NT2/D1 (cell line): ENCODE measurements around the gene BICRA.
"Not testable (repeated sequence)": the region's sequence is repeated elsewhere in the genome, so short reads cannot be mapped to it uniquely, and the experiment has no call there.

Source experiments
- DNase-seq: peaks from one replicate; pipeline ENCODE4 v3.0.0-alpha.2; 2011; ENCODE audit warnings: low read depth, low spot score
- H3K27me3 ChIP-seq: 2 replicates; pipeline ENCODE4 v1.6.0; 2011; ENCODE audit warnings: mild to moderate bottlenecking; ENCODE audit not compliant: insufficient read length, insufficient read depth
- H3K36me3 ChIP-seq: 2 replicates; pipeline ENCODE4 v1.6.1; 2011; ENCODE audit warnings: mild to moderate bottlenecking, low read length, mixed read lengths; ENCODE audit not compliant: insufficient read depth, insufficient read length
- H3K4me1 ChIP-seq: 2 replicates; pipeline ENCODE4 v1.5.1; 2011; ENCODE audit not compliant: insufficient read depth, insufficient read length
- H3K4me3 ChIP-seq: 2 replicates; pipeline ENCODE4 v1.5.1; 2011; ENCODE audit warnings: low read depth; ENCODE audit not compliant: insufficient read length
- H3K9ac ChIP-seq: 2 replicates; pipeline ENCODE4 v1.6.0; 2011; ENCODE audit warnings: low read depth; ENCODE audit not compliant: insufficient read length
- H3K9me3 ChIP-seq: 2 replicates; pipeline ENCODE4 v1.5.1; 2011; ENCODE audit warnings: mild to moderate bottlenecking, low read length; ENCODE audit not compliant: insufficient read depth
- SUZ12 ChIP-seq: IDR thresholded peaks from 2 replicates; pipeline ENCODE4 v1.6.1; 2011; ENCODE audit not compliant: insufficient read length, insufficient read depth; ENCODE audit errors: extremely low read depth
- YY1 ChIP-seq: IDR thresholded peaks from 2 replicates; pipeline ENCODE4 v1.6.1; 2011; ENCODE audit not compliant: insufficient read length, insufficient read depth
- ZNF274 ChIP-seq: IDR thresholded peaks from 2 replicates; pipeline ENCODE4 v1.6.1; 2011; ENCODE audit warnings: mild to moderate bottlenecking, low read depth, low read length

Gene BICRA

GRCh38 chr19:47595944-47596343 lies 13.0 kb upstream of the BICRA start:
- TF ChIP-seq YY1, result no peak
- no peak for TF ChIP-seq ZNF274
- TF ChIP-seq SUZ12, result no peak
- Histone ChIP-seq H3K27me3 (no peaks in the 10 kb centered on the region), H3K9ac (no peak overlapping the region), H3K4me1 (no peaks in the 10 kb centered on the region), H3K9me3 (no peaks in the 10 kb centered on the region), H3K36me3 (no peaks in the 10 kb centered on the region), H3K4me3 (no peak overlapping the region)
- DNase-seq, result no peak

DNA sequence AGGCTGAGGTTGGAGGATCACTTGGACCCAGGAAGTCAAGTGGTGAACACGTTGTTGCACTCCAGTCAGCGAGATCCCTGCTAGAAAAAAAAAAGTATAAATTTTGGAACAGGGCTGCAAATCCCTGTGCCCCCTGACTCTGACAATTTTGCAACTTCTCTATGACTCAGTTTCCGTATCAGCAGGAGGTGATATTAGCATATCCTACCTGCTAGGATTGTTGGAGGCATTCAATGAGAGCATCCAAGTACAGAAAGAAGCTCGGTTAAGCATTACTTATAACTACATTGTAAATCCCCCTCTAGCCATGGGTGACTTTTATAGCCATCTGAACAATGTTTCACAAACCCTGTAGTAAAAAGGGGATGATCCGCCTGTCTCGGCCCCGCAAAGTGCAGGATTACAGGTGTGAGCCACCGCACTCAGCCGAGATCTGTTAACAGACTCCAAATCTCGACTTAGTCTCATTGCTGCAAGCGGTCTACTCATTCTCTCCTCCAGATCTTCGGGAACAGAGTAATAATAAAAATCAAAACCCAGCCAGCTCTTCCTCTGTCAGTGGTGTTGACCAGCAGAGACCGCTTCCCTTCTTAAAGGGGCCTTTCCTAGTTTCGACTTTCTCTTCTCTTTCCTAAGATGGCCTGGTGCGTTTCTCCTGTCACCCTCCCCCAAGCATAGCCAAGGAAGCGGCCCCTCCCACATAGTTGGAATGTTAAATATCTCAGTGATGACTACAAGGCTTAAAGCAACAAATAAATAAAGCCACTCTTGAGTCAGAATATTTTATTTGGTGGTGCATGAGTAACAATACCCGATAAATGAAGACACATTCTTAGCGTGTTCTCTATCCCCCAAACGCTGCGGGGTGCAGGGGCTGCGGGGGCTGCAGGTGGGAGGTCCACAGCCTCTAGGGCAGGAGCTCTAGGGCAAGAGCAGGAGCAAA lies 10.3 kb upstream of the BICRA start:
- H3K27me3 ChIP-seq, result no peaks in the 10 kb centered on the region
- DNase-seq, result peak; percentile 65
- peak overlapping the region; percentile 29 for H3K4me3 ChIP-seq
- no peaks in the 10 kb centered on the region for H3K36me3 ChIP-seq
- no peaks in the 10 kb centered on the region for H3K9me3 ChIP-seq
- TF ChIP-seq YY1, result no peak
- TF ChIP-seq SUZ12, result no peak
- no peak for TF ChIP-seq ZNF274
- no peaks in the 10 kb centered on the region for H3K4me1 ChIP-seq
- peak overlapping the region; percentile 71 for H3K9ac ChIP-seq

DNA sequence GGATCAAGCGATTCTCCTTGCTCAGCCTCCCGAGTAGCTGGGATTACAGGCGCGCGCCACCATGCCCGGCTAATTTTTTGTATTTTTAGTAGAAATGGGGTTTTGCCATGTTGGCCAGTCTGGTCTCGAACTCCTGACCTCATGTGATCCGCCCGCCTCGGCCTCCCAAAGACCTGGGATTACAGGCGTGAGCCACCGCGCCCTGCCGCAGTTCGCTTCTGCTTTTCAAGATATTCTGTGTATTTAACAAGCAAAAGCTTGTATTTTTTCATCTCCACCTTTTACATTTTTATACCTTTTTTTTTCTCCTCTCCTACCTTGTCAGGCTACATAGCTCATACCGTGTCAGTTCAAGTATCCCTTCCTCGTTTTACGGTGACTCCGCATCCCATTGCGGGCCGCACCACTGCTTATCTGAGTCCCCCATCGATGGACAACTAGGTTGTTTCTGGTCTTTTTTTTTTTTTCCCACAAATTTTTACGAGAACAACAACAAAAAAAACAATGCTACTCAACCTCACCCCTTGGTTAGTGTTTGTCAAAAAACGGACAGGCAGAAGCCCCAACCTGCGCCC lies 9.2 kb upstream of the BICRA start:
- H3K9me3 ChIP-seq, H3K4me1 ChIP-seq, H3K36me3 ChIP-seq, DNase-seq, H3K27me3 ChIP-seq: not testable (repeated sequence)
- peak overlapping the region; percentile 3 for H3K4me3 ChIP-seq
- H3K9ac ChIP-seq, result peak overlapping the region; percentile 17

- Histone ChIP-seq H3K27me3 (no peaks in the 10 kb centered on the region), H3K9ac (peak overlapping the region; percentile 88), H3K4me3 (peak overlapping the region; percentile 54), H3K36me3 (no peaks in the 10 kb centered on the region), H3K9me3 (no peaks in the 10 kb centered on the region), H3K4me1 (no peaks in the 10 kb centered on the region)
- TF ChIP-seq YY1 (no peak), ZNF274 (no peak)
- DNase-seq, result peak; percentile 94
These were observed 8.4 kb upstream of the BICRA start for GRCh38 chr19:47600246-47601179.

DNA sequence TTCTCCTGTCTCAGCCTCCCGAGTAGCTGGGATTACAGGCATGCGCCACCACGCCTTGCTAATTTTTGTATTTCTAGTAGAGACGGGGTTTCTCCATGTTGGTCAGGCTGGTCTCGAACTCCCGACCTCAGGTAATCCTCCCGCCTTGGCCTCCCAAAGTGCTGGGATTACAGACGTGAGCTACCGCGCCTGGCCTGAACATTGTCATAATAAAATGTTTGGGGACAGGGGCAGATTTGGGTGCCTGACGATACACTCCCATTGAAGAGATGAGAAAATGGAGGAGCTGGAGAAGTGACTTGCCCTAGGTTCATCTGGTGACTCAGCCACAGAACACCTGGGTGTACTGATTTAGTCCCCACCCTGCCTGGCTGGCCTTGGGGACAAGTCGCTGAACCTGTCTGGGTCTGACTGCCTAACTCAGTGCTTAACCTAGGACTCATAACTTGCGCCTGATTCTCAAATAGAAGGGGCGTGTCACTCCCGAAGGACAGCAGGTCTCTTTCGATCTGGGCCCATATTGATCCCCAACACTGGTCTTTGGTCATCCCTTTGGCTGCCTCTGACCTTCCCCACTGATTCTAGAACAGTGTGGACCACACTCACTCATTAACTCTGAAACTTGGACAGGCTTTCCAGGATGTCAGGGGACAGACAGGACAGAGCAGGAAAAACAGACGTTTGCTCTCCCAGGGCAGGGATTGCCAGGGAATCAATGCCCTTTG lies 7.6 kb upstream of the BICRA start:
- no peaks in the 10 kb centered on the region for H3K36me3 ChIP-seq
- no peaks in the 10 kb centered on the region for H3K4me1 ChIP-seq
- no peaks in the 10 kb centered on the region for H3K9me3 ChIP-seq
- H3K4me3 ChIP-seq, result peak overlapping the region; percentile 54
- H3K27me3 ChIP-seq, result no peaks in the 10 kb centered on the region
- peak overlapping the region; percentile 88 for H3K9ac ChIP-seq
- TF ChIP-seq ZNF274, result no peak
- TF ChIP-seq YY1, result no peak
- TF ChIP-seq SUZ12, result no peak
- DNase-seq, result no peak

DNA sequence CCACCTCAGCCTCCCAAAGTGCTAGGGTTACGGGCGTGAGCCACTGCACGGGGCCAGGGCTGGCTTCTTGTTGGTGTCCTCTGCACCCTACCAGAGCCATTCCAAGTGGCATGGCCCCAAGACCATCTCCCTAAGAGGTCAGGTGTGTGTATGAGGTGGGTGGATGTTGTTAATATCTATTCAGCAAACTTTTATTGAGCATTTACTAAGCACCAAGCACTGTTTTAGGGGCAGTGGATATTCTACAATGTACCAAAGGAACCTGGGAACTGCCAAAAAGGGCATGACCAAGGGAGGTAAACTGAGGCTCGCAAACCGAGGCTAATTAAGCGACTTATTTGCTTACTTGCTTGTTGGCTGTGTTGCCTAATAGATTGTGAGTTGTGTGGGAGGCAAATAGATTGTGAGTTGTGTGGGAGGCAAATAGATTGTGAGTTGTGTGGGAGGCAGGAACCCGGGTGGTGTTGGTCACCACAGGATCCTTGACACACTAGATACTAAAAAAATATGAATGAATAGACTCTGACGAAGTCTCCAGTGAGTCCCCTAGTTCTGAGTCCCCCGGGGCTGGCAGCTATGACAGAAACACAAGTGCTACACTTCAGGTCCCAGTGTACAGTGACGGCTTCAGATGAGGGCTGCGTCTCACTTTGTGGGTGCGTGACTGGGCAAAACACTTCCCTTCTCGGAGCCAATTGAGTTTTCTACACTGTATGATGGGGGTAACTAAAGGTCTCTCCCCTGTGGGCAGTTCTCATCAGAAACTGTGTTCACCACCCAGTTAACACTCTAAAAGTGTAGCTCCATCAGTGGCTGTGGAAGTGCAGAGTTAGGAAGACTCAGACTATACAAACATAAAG lies 5.0 kb upstream of the BICRA start:
- H3K4me1 ChIP-seq, result no peaks in the 10 kb centered on the region
- H3K36me3 ChIP-seq, result peaks cover 6% of the 10 kb centered on the region
- no peak overlapping the region for H3K4me3 ChIP-seq
- H3K9ac ChIP-seq, result no peak overlapping the region
- DNase-seq, result no peak
- H3K9me3 ChIP-seq, result no peaks in the 10 kb centered on the region
- TF ChIP-seq YY1, result no peak
- no peak for TF ChIP-seq SUZ12
- TF ChIP-seq ZNF274, result no peak
- no peaks in the 10 kb centered on the region for H3K27me3 ChIP-seq
